OCI-LY7 (cell line): ENCODE results near the gene ULK3.

Experiments used
- EZH2phosphoT487 ChIP-seq: fragments of 200-600 bp; sonication (generic); IDR thresholded peaks from 2 replicates; pipeline ENCODE4 v1.6.1; 2018; ENCODE audit warnings: low read depth, borderline replicate concordance, mild to moderate bottlenecking, mixed run types, antibody characterized with exemption, low read length, moderate library complexity, mixed read lengths
- TF ChIP-seq, protein P1 (sequence below): fragments of 200-600 bp; sonication (generic); conservative IDR thresholded peaks from 2 replicates; pipeline ENCODE4 v1.5.1; 2014; ENCODE audit warnings: mild to moderate bottlenecking, antibody characterized with exemption, low read length, moderate library complexity, mixed read lengths

- TF ChIP-seq, protein P1, sequence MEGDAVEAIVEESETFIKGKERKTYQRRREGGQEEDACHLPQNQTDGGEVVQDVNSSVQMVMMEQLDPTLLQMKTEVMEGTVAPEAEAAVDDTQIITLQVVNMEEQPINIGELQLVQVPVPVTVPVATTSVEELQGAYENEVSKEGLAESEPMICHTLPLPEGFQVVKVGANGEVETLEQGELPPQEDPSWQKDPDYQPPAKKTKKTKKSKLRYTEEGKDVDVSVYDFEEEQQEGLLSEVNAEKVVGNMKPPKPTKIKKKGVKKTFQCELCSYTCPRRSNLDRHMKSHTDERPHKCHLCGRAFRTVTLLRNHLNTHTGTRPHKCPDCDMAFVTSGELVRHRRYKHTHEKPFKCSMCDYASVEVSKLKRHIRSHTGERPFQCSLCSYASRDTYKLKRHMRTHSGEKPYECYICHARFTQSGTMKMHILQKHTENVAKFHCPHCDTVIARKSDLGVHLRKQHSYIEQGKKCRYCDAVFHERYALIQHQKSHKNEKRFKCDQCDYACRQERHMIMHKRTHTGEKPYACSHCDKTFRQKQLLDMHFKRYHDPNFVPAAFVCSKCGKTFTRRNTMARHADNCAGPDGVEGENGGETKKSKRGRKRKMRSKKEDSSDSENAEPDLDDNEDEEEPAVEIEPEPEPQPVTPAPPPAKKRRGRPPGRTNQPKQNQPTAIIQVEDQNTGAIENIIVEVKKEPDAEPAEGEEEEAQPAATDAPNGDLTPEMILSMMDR: 0 out of 2 replicates have a peak, but pooled peaks have one; percentile 55
- no peak for TF ChIP-seq EZH2phosphoT487
Observed at GRCh38 chr15:74843445-74843828, 481 bp upstream of the ULK3 start.
